GDM1 (cell line): ENCODE data around the gene ITGB6.

Experiments used
- DNase-seq: peaks from one replicate; lab custom pipeline; 2025; lab: John Stamatoyannopoulos, UW

The ITGB6 gene

GRCh38 chr2:160087854-160088745 is 112.0 kb downstream of the ITGB6 start:
- DNase-seq, result no peak

DNA sequence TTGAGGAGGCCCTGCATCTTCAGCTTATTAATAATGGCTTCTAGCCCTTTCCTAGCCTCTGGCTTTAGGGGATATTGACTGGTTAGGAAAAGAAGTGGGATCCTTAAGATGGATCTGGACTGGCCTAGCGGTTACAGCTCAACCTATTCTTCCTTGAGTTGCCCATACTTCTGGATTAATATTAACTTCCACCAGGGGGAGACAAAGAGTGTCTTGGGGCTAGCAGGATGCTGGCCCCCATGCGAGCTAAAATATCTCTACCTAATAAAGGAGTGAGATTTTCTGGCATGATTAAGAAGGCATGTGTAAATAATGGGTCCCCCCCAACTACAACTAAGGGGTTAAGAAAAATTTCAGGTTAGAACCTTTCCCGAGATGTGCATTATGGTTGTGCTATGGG is 114.4 kb downstream of the ITGB6 start:
- no peak for DNase-seq

GRCh38 chr2:160077912-160078810 is 121.9 kb downstream of the ITGB6 start:
- no peak for DNase-seq

- DNase-seq, result peak; percentile 60
Measured at GRCh38 chr2:160076914-160077313, 123.2 kb downstream of the ITGB6 start.

DNA sequence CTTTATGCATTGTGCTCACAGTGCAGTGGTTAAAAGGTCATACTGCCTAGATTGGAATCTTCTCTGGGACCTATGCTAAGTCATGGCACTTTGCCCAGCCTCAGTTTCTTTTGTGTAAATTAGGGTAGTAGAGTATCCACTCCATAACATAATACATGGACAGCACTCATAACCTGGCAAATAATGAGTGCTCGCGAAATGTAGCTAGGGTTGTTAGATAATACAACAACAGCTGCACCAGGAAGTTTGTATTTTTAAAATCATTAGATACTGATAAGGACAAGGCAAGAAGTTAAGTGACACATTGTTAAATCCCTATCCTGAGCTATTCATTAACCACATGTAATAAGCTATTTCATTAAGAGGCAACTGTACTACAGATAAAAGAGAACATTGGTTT is 123.8 kb downstream of the ITGB6 start:
- no peak for DNase-seq

DNA sequence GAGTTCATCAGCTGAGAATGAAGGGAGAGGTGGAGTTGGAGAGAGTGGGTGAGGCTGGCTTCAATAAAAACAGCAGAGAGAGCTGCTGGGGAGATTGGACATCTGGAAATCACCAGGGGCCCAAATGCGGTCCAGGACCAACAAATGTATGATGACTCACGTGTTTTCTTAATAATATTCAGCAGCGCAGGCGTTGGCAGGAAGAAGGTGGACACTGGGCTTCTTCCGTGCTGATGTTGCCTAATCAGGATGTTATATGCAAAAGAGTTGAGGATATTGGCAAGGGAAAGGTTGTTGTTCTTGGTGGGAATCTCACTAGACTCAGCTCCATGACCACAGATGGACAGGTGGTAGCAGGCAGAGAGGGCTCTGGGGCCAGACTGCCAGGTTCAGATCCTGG is 124.9 kb downstream of the ITGB6 start:
- no peak for DNase-seq

- DNase-seq, result no peak
Measured at GRCh38 chr2:160073284-160073888, 126.7 kb downstream of the ITGB6 start.

- DNase-seq, result no peak
Measured at GRCh38 chr2:160068906-160069305, 131.2 kb downstream of the ITGB6 start.

- no peak for DNase-seq
Measured at GRCh38 chr2:160064916-160065315, 135.2 kb downstream of the ITGB6 start.

GRCh38 chr2:160063879-160064612 is 136.0 kb downstream of the ITGB6 start:
- DNase-seq, result no peak

GRCh38 chr2:160063271-160063670 is 136.8 kb downstream of the ITGB6 start:
- DNase-seq, result no peak

- no peak for DNase-seq
Measured at GRCh38 chr2:160062292-160063005, 137.6 kb downstream of the ITGB6 start, which contains the start of gene PLA2R1. Gene PLA2R1, minus strand, starts transcription at chr2:160062615. Its CDS starts 212 bp downstream, at chr2:160062403.

DNA sequence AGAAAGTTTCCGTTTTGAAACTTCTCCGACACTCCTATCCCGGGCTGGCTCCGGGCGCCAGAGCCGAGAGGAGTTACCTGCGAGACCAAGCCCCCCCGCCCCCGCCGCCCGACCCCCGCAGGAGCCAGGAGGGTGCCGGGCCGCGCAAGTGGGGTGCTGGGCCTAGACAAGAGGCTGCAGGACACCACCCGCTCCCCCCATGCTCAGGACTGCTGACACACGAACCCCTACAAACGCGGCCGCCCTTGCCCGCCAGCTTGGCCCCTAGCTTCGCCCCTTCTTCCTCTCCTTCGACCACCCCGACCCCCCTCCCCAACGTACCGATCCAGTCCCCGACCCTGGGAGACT is 138.2 kb downstream of the ITGB6 start:
- DNase-seq, result no peak

DNA sequence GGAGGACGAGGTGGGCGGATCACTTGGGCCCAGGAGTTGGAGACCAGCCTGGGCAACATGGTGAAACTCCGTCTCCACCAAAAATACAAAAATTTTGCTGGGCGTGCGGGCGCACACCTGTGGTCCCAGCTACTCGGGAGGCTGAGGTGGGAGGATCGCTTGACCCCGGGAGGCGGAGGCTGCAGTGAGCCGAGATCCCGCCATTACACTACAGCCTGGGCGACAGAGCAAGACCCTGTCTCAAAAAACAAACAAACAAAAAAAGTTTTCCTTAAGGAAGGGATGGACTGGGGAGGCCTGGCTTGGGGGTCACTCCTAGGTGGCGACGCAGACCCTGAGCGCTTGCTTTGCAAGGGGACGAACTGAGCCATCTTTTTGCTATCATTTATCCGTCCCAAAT is 138.5 kb downstream of the ITGB6 start:
- no peak for DNase-seq

GRCh38 chr2:160060297-160060696 is 139.8 kb downstream of the ITGB6 start:
- no peak for DNase-seq

DNA sequence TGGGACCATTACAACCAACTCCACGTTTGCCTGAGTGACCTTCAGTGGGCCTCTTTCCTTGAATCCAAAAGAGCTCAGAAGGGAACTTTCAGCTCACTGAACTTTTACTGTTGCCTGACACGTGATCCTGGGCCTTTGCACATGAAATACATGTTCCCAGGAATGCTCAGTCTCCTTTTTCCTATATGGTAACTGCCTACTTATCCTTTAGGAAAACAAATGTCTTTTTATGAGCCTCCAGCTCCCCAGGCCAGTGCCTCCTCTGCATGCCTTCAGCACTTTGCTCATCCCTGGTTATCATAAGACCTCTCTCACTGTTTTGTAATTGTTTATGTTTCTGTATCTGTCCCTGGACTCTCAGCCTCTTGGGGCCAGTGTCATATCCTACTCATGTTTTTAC is 142.7 kb downstream of the ITGB6 start:
- no peak for DNase-seq

GRCh38 chr2:160055726-160056108 is 144.4 kb downstream of the ITGB6 start:
- DNase-seq, result no peak

DNA sequence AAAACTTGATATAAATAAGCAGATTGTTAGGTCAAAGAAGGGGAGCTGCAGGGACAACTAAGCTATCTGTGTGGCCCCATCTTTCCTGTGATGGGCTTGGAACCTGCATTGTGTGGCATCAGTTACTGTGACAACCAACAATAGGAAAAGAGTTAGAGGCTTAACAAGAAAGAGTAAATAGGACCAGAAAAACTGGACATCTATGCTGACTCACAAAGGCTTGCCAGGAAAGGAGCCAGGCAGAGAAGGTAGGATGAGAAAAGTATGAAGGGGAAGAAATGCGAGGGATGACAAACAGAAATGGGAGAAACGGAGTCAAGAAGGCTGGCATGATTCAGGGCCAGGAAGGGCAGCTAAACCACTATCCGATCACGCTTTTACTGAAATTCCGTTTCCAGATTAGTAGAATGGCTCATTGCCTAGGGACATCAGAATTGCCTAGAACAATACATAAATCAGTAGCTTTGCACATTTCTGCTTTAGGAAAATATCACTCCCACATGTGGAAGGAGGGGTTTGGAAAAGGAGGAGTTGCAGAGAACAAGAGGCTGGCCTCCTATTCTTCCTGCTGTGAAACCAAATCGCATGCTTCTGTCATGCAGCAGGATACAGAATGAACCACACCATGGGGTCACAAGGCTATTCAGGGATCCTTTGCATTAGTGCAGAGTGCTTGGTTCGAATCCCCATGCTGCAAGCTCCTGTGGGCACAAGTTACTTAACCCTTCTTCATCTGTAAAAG is 144.9 kb downstream of the ITGB6 start:
- DNase-seq, result no peak

DNA sequence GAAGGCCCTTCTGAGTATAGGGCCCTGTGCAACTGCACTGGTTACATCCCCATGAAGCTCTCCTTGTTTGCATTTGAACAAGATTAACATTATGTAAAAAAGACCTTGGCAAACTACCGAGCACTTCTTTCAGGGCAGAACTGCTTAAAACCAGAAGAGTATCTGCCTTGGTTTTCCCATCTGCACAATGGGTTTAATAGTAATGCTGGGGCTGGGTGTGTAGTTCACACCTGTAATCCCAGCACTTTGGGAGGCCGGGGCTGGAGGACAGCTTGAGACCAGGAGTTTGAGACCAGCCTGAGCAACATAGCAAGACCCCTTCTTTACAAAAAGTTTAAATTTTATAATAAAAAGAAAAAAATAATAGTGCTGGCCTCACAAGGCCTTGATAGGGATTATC is 146.1 kb downstream of the ITGB6 start:
- DNase-seq, result no peak

GRCh38 chr2:160052531-160052930 is 147.5 kb downstream of the ITGB6 start:
- DNase-seq, result no peak
